ENCODE measurements around the gene JAML. TPM values are rescaled to one million over a fixed set of nuclear protein-coding genes. Genes with fewer than 3 reads are reported as not detected.

JAML gene
- total RNA-seq, 1 donor from 2014 or later, result 0.09 TPM

- Mint-ChIP-seq H3K27me3 (ENCODE audit: insufficient read depth, low read depth) (no peaks in the 10 kb centered on the region), H3K27ac (no peak overlapping the region), H3K4me1 (no peaks in the 10 kb centered on the region), H3K4me3 (no peak overlapping the region), H3K9me3 (no peaks in the 10 kb centered on the region), H3K36me3 (no peaks in the 10 kb centered on the region)
- Histone ChIP-seq H3K27ac (no peak overlapping the region), H4K20me1 (ENCODE audit: low read depth) (no peaks in the 10 kb centered on the region), H3K4me3 (no peak overlapping the region), H3K9ac (no peak overlapping the region), H2AFZ (replicated peaks) (no peak overlapping the region), H3K4me2 (no peak overlapping the region), H3K4me1 (no peaks in the 10 kb centered on the region), H3K9me3 (ENCODE audit: low read depth) (no peaks in the 10 kb centered on the region), H3F3A (ENCODE audit: low read depth) (no peaks in the 10 kb centered on the region), H3K27me3 (no peaks in the 10 kb centered on the region), H3K79me2 (ENCODE audit: low read depth) (no peaks in the 10 kb centered on the region), H3K36me3 (no peaks in the 10 kb centered on the region)
- no peak for DNase-seq (ENCODE audit: low spot score)
- TF ChIP-seq EZH2 (IDR thresholded peaks at IDR 0.05) (no peak), CTCF (IDR thresholded peaks at IDR 0.05) (no peak), EZH2phosphoT487 (IDR thresholded peaks at IDR 0.05) (no peak)
These were observed 6.7 kb upstream of the JAML start for GRCh38 chr11:118231461-118231860.

- H3K27ac Mint-ChIP-seq, result no peak overlapping the region
- H3K9me3 ChIP-seq (ENCODE audit: low read depth), result no peaks in the 10 kb centered on the region
- no peak for DNase-seq (ENCODE audit: low spot score)
These were observed 5.3 kb upstream of the JAML start for GRCh38 chr11:118230088-118230487.

GRCh38 chr11:118229274-118229847, 4.5 kb upstream of the JAML start:
- no peak overlapping the region for H3K4me2 ChIP-seq
- H3K4me1 Mint-ChIP-seq, result no peaks in the 10 kb centered on the region
- H3F3A ChIP-seq (ENCODE audit: low read depth), result no peaks in the 10 kb centered on the region
- H3K27ac ChIP-seq, result no peak overlapping the region
- H3K27me3 ChIP-seq, result peaks cover 4% of the 10 kb centered on the region
- no peaks in the 10 kb centered on the region for H3K4me1 ChIP-seq
- no peaks in the 10 kb centered on the region for H3K9me3 Mint-ChIP-seq
- H3K9ac ChIP-seq, result no peak overlapping the region
- H4K20me1 ChIP-seq (ENCODE audit: low read depth), result no peaks in the 10 kb centered on the region
- H3K4me3 ChIP-seq, result no peak overlapping the region
- no peak for TF ChIP-seq CTCF (IDR thresholded peaks at IDR 0.05)
- no peak for TF ChIP-seq EZH2 (IDR thresholded peaks at IDR 0.05)
- TF ChIP-seq EZH2phosphoT487 (IDR thresholded peaks at IDR 0.05), result no peak
- no peaks in the 10 kb centered on the region for H3K27me3 Mint-ChIP-seq (ENCODE audit: insufficient read depth, low read depth)
- no peak for DNase-seq (ENCODE audit: low spot score)
- no peaks in the 10 kb centered on the region for H3K36me3 Mint-ChIP-seq
- H3K27ac Mint-ChIP-seq, result no peak overlapping the region
- no peaks in the 10 kb centered on the region for H3K9me3 ChIP-seq (ENCODE audit: low read depth)
- no peaks in the 10 kb centered on the region for H3K79me2 ChIP-seq (ENCODE audit: low read depth)
- H3K36me3 ChIP-seq, result no peaks in the 10 kb centered on the region
- H3K4me3 Mint-ChIP-seq, result no peak overlapping the region
- H2AFZ ChIP-seq (replicated peaks), result no peak overlapping the region

More at GRCh38 chr11:118230088-118230487, 5.3 kb upstream of the JAML start:
- Histone ChIP-seq H3F3A (ENCODE audit: low read depth) (no peaks in the 10 kb centered on the region), H3K4me3 (no peak overlapping the region), H3K79me2 (ENCODE audit: low read depth) (no peaks in the 10 kb centered on the region), H3K9ac (no peak overlapping the region), H3K36me3 (no peaks in the 10 kb centered on the region), H3K4me2 (no peak overlapping the region), H3K27ac (no peak overlapping the region), H4K20me1 (ENCODE audit: low read depth) (no peaks in the 10 kb centered on the region), H3K4me1 (no peaks in the 10 kb centered on the region), H2AFZ (replicated peaks) (no peak overlapping the region), H3K27me3 (peaks cover 2% of the 10 kb centered on the region)
- Mint-ChIP-seq H3K4me3 (no peak overlapping the region), H3K36me3 (no peaks in the 10 kb centered on the region), H3K27me3 (ENCODE audit: insufficient read depth, low read depth) (no peaks in the 10 kb centered on the region), H3K4me1 (no peaks in the 10 kb centered on the region), H3K9me3 (no peaks in the 10 kb centered on the region)
- TF ChIP-seq EZH2phosphoT487 (IDR thresholded peaks at IDR 0.05) (no peak), EZH2 (IDR thresholded peaks at IDR 0.05) (no peak), CTCF (IDR thresholded peaks at IDR 0.05) (no peak)
